HCT116 (cell line): Measurements from ENCODE around the gene WLS. TPM values are rescaled to one million over a fixed set of nuclear protein-coding genes. Genes with fewer than 3 reads are reported as not detected.
A peak's percentile ranks its signal among the peaks of the same experiment; 100 is the strongest.

ENCODE experiments used
- ATAC-seq: fragments of 200-7000 bp; cut with Tn5 transposase; 2 replicates; pipeline ENCODE4 v1.9.1; 2020; ENCODE audit warnings: mild to moderate bottlenecking, moderate library complexity
- BruUV-seq: library from RNA; stranded (reverse); fragments of 400-500 nt; replicated peaks from 2 replicates; lab custom pipeline; 2021; lab: Mats Ljungman, UMichigan
- CTCF ChIA-PET: fragments of 300-600 bp; sonication (Branson Sonifier 250); formaldehyde crosslinking; loops from one replicate; lab custom pipeline; 2021; ENCODE audit warnings: antibody characterized with exemption; lab: Charles Lee
- POLR2A ChIA-PET: fragments of 300-600, 350-600 bp; sonication (Branson Sonifier 250); formaldehyde crosslinking; loops from one replicate; lab custom pipeline; 2021; ENCODE audit warnings: antibody characterized with exemption; lab: Charles Lee
- RAD21 ChIA-PET, 2 experiments: fragments of 300-600 bp; sonication (Branson Sonifier 250); formaldehyde crosslinking; loops; one replicate each; lab custom pipeline; 2023; ENCODE audit warnings: low total read pairs in 2 of 2; ENCODE audit not compliant: uncharacterized antibody in 2 of 2, unreplicated experiment in 2 of 2, low non-redundant PET in 1 of 2; lab: Charles Lee
- DNase-seq: peaks from one replicate; pipeline ENCODE4 v3.0.0-alpha.2; 2010; ENCODE audit warnings: low read depth, low spot score
- H2AFZ ChIP-seq: fragments of 200-600 bp; shearing (Covaris generic), sonication (generic); 2 replicates; pipeline ENCODE4 v1.6.1; 2017; ENCODE audit warnings: low read depth, mixed run types, mixed read lengths, antibody characterized with exemption, low read length; ENCODE audit not compliant: poor library complexity, severe bottlenecking
- H3K27ac ChIP-seq: 2 replicates; pipeline ENCODE4 v1.5.1; 2012; ENCODE audit warnings: low read depth, low read length
- H3K27me3 ChIP-seq: fragments of 200-600 bp; sonication (generic); 2 replicates; pipeline ENCODE4 v1.6.1; 2016; ENCODE audit warnings: mixed run types, low read length, mixed read lengths; ENCODE audit not compliant: insufficient read depth
- H3K36me3 ChIP-seq, 2 experiments: fragments of 200-500 bp in 1 of 2; fragments of 200-600 bp in 1 of 2; sonication (Bioruptor generic) in 1 of 2; sonication (generic) in 1 of 2; 2 replicates each; pipeline versions ENCODE4 v1.5.1 to v1.6.1; 2014 to 2016; ENCODE audit warnings: low read length in 2 of 2, inconsistent platforms in 1 of 2, mixed read lengths in 1 of 2, mixed run types in 1 of 2; ENCODE audit not compliant: insufficient read depth in 2 of 2, control insufficient read depth in 1 of 2
- H3K4me1 ChIP-seq, 2 experiments: fragments of 200-600 bp in 1 of 2; sonication (generic) in 1 of 2; 2 replicates each; pipeline versions ENCODE4 v1.5.1 to v1.6.1; 2012 to 2017; ENCODE audit warnings: low read length in 2 of 2, inconsistent platforms in 1 of 2, mild to moderate bottlenecking in 1 of 2, mixed read lengths in 1 of 2, mixed run types in 1 of 2, moderate library complexity in 1 of 2; ENCODE audit not compliant: insufficient read depth in 2 of 2, control insufficient read depth in 1 of 2
- H3K4me2 ChIP-seq: fragments of 200-600 bp; sonication (generic); 2 replicates; pipeline ENCODE4 v1.6.1; 2017; ENCODE audit warnings: mixed run types, low read length, mixed read lengths
- H3K4me3 ChIP-seq, 2 experiments: fragments of 200-600 bp in 1 of 2; sonication (generic) in 1 of 2; replicated peaks in 1 of 2; 2 replicates each; pipeline ENCODE4 v1.5.1; 2011 to 2016; ENCODE audit warnings: low read length in 2 of 2, control low read depth in 1 of 2, low read depth in 1 of 2, mild to moderate bottlenecking in 1 of 2, mixed read lengths in 1 of 2, mixed run types in 1 of 2
- H3K79me2 ChIP-seq: fragments of 200-600 bp; sonication (generic); 2 replicates; pipeline ENCODE4 v1.6.1; 2017; ENCODE audit warnings: mild to moderate bottlenecking, mixed run types, low read length, moderate library complexity, mixed read lengths; ENCODE audit not compliant: insufficient read depth
- H3K9ac ChIP-seq: fragments of 200-600 bp; sonication (generic); 2 replicates; pipeline ENCODE4 v1.6.1; 2016; ENCODE audit warnings: low read length, mixed read lengths
- H3K9me2 ChIP-seq: fragments of 200-600 bp; sonication (generic), shearing (Covaris generic); 2 replicates; pipeline ENCODE4 v1.6.1; 2017; ENCODE audit warnings: mixed run types, mild to moderate bottlenecking, moderate library complexity; ENCODE audit not compliant: insufficient read depth
- H3K9me3 ChIP-seq, 2 experiments: fragments of 200-500 bp in 1 of 2; fragments of 200-600 bp in 1 of 2; sonication (Bioruptor generic) in 1 of 2; sonication (generic) in 1 of 2; 2 replicates each; pipeline ENCODE4 v1.6.1; 2014 to 2017; ENCODE audit warnings: low read length in 2 of 2, mixed read lengths in 2 of 2, inconsistent platforms in 1 of 2, low read depth in 1 of 2, mild to moderate bottlenecking in 1 of 2, mixed run types in 1 of 2, moderate library complexity in 1 of 2; ENCODE audit not compliant: control insufficient read depth in 1 of 2, insufficient read depth in 1 of 2
- H4K20me1 ChIP-seq: fragments of 200-600 bp; sonication (generic), shearing (Covaris generic); 2 replicates; pipeline ENCODE4 v1.6.1; 2017; ENCODE audit warnings: mixed run types, mild to moderate bottlenecking, moderate library complexity; ENCODE audit not compliant: insufficient read depth
- CBX3 ChIP-seq: IDR thresholded peaks from 2 replicates; pipeline ENCODE4 v1.6.1; 2012; ENCODE audit warnings: low read depth
- CTCF ChIP-seq, 3 experiments: fragments of 200-600 bp in 1 of 3; sonication (generic) in 1 of 3; IDR thresholded peaks in 2 of 3; conservative IDR thresholded peaks in 1 of 3; 2 replicates each; pipeline ENCODE4 v1.5.1; 2012 to 2017; ENCODE audit warnings: low read depth in 2 of 3, low read length in 2 of 3, antibody characterized with exemption in 1 of 3, borderline replicate concordance in 1 of 3, control low read depth in 1 of 3, mild to moderate bottlenecking in 1 of 3, mixed read lengths in 1 of 3, mixed run types in 1 of 3, moderate library complexity in 1 of 3; ENCODE audit not compliant: insufficient read depth in 1 of 3
- RAD21 ChIP-seq: IDR thresholded peaks from 2 replicates; pipeline ENCODE4 v1.6.1; 2012; ENCODE audit warnings: low read depth, mild to moderate bottlenecking
- SP1 ChIP-seq: IDR thresholded peaks from 2 replicates; pipeline ENCODE4 v1.6.1; 2012; ENCODE audit warnings: low read depth
- intact Hi-C: fragments of 100-400 bp; cut with micrococcal nuclease; formaldehyde crosslinking; loops from 2 replicates; pipeline ENCODE4 v1.10.0; 2022
- total RNA-seq: library from RNA; stranded (reverse); gene quantifications from one replicate; pipeline ENCODE4 v1.2.1, GENCODE V29; 2021; ENCODE audit not compliant: unreplicated experiment

WLS gene
- total RNA-seq, 1 experiment from 2014 or later, result 38.0 TPM

- ATAC-seq (peak; percentile 84), DNase-seq (peak; percentile 45)
- Histone ChIP-seq H3K4me3 (no peak overlapping the region), H3K36me3 (no peaks in the 10 kb centered on the region), H3K4me1 (peaks cover 0 to 27% of the 10 kb centered on the region in 2 experiments; a peak in 2 of 4 replicates), H2AFZ (no peak overlapping the region), H4K20me1 (no peaks in the 10 kb centered on the region), H3K79me2 (no peaks in the 10 kb centered on the region), H3K27me3 (no peaks in the 10 kb centered on the region), H3K4me2 (no peak overlapping the region), H3K9me2 (0 out of 2 replicates have a peak, but pooled peaks cover 4% of the 10 kb centered on the region), H3K27ac (no peak overlapping the region), H3K9ac (no peak overlapping the region), H3K9me3 (no peaks in the 10 kb centered on the region)
- ChIA-PET POLR2A (no interaction called here), CTCF (interaction anchor here (1.5 to 2.9 kb wide), 3 partner anchors 262 to 579 kb away, joined by 6 to 18 read pairs (median 8); no protein-coding TSS in a partner anchor), RAD21 (interaction anchor here (0.8 to 1.4 kb wide), 2 partner anchors 100 to 262 kb away, joined by 3 to 8 read pairs; no protein-coding TSS in a partner anchor)
- TF ChIP-seq RAD21 (peak; percentile 92), CBX3 (no peak), SP1 (no peak), CTCF (IDR thresholded peaks at IDR 0.05 in 2 of 3, conservative IDR thresholded peaks at IDR 0.05 in 1 of 3; ENCODE audit: borderline replicate concordance in 1 of 3, insufficient read depth in 1 of 3, low read depth in 2 of 3, low read length in 2 of 3) (peak; percentile 54 to 84 (median 67))
- intact Hi-C loops, result loop anchor here (1.0 to 5.0 kb wide), 4 partner anchors 101 to 579 kb away; no protein-coding TSS in a partner anchor
- BruUV-seq, result no TSS peak
These were observed 120.5 kb downstream of the WLS start for GRCh38 chr1:68111519-68112436.
